Measurements from ENCODE around the gene WSCD2. TPM values are rescaled to one million over a fixed set of nuclear protein-coding genes. Genes with fewer than 3 reads are reported as not detected.

The WSCD2 gene
- total and polyA plus RNA-seq, 9 donors = under 0.01 to 2.6 (median 0.53) TPM; not detected in 1

DNA sequence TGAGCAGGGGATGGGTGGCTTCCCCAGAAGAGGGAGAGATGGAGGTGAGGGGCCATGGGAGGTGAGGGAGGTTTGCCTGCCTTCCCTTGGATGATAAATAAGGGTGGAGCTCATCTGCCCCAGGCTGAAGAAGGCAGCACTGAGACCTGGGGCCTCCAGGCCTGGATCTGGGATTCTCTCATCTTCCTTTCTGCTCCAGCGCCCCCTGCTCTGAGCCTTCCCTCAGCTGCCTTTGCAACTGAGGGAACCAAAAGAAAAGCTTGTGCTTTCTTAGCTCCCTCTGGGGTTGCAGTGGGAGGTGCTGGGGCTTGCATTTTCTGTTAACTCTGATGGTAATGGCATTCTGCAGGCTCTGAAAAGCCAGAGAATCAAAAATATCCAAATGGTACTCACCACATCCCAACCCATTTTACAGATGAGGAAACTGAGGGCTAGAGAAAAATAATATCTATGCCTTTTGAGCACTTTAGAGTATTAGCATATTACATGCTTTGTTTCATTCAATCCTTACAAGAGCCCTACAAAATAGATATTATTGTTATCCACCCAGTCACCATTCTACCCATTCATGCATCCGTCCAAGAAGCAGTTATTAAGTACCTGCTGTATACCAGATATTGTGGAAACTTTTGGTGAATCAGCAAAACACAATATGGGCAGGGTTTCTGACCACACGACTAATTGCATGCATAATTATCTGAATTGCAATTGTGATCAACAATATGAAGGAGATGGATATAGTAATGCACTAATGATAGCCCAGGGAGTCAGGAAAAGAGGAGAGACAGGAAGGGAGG is 102.2 kb downstream of the WSCD2 start:
- Histone ChIP-seq H3K27me3 (no peaks in the 10 kb centered on the region), H3K4me1 (ENCODE audit: insufficient read depth) (no peaks in the 10 kb centered on the region), H3K4me3 (no peak overlapping the region), H3K27ac (no peak overlapping the region), H3K36me3 (no peaks in the 10 kb centered on the region), H3K9me3 (no peaks in the 10 kb centered on the region)
- TF ChIP-seq, protein P1, sequence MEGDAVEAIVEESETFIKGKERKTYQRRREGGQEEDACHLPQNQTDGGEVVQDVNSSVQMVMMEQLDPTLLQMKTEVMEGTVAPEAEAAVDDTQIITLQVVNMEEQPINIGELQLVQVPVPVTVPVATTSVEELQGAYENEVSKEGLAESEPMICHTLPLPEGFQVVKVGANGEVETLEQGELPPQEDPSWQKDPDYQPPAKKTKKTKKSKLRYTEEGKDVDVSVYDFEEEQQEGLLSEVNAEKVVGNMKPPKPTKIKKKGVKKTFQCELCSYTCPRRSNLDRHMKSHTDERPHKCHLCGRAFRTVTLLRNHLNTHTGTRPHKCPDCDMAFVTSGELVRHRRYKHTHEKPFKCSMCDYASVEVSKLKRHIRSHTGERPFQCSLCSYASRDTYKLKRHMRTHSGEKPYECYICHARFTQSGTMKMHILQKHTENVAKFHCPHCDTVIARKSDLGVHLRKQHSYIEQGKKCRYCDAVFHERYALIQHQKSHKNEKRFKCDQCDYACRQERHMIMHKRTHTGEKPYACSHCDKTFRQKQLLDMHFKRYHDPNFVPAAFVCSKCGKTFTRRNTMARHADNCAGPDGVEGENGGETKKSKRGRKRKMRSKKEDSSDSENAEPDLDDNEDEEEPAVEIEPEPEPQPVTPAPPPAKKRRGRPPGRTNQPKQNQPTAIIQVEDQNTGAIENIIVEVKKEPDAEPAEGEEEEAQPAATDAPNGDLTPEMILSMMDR (IDR thresholded peaks at IDR 0.05) = no peak
- TF ChIP-seq EP300 (IDR thresholded peaks at IDR 0.05) (no peak), POLR2A (IDR thresholded peaks at IDR 0.05) (no peak)
- intact Hi-C loops (cut with DNase I) = no loop called here
- DNase-seq = no peak
- WGBS, 3 donors = 35 to 44% (median 39%) methylated on average over 3 of the region's 3 CpGs

DNA sequence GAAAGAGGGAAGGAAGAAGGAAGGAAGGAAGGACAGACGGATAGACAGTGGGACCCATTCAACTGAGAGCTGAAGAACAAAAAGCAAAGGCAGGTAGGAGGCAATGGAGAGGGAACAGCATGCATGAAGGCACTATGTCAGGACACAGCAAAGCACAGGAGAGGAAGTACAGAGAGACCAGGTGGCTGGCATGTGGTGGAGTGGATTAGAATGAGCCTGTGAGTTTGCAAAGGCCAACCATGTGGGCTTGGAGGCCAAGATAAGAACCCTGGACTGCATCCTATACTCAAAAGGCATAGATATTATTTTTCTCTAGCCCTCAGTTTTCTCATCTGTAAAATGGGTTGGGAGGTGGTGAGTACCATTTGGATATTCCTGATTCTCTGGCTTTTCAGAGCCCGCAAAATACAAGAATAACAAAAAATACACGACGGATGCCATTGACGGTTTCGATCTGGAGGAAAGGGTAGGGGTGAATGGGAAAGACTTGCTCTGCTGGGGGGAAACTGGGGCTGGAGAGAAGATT is 102.9 kb downstream of the WSCD2 start:
- WGBS, 3 donors = 86 to 89% (median 87%) methylated on average over 6 of the region's 6 CpGs
- TF ChIP-seq, protein P1 (IDR thresholded peaks at IDR 0.05) = no peak
- TF ChIP-seq EP300 (IDR thresholded peaks at IDR 0.05) (no peak), POLR2A (IDR thresholded peaks at IDR 0.05) (no peak)

DNA sequence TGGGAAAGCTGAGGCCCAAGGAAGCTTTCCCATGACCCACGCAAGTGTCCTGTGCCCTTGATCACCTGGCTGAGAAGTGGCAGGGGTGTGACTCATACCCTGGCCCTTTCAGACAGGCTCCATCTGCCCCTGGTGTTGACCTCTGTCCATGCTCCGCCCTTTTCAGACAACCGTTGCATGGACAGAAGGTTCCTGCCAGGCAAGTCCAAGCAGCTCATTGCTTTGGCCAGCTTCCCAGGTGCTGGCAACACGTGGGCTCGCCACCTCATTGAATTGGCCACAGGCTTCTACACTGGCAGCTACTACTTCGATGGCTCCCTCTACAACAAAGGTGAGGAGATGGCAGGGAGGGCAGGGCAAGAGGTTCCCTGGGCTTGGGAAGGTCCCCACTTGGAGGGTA is 103.5 kb downstream of the WSCD2 start:
- intact Hi-C loops (cut with DNase I) = no loop called here
- Histone ChIP-seq H3K27me3 (no peaks in the 10 kb centered on the region), H3K9me3 (no peaks in the 10 kb centered on the region), H3K4me1 (ENCODE audit: insufficient read depth) (no peaks in the 10 kb centered on the region), H3K36me3 (no peaks in the 10 kb centered on the region), H3K27ac (no peak overlapping the region), H3K4me3 (no peak overlapping the region)
- no peak for DNase-seq
- TF ChIP-seq, protein P1 (IDR thresholded peaks at IDR 0.05) = no peak
- TF ChIP-seq EP300 (IDR thresholded peaks at IDR 0.05) (no peak), POLR2A (IDR thresholded peaks at IDR 0.05) (no peak)
- 62 to 70% (median 67%) methylated on average over 6 of the region's 6 CpGs for WGBS, 3 donors

More for the DNA sequence above, 102.9 kb downstream of the WSCD2 start:
- Histone ChIP-seq H3K4me3 (no peak overlapping the region), H3K36me3 (no peaks in the 10 kb centered on the region), H3K4me1 (ENCODE audit: insufficient read depth) (no peaks in the 10 kb centered on the region), H3K27ac (no peak overlapping the region), H3K27me3 (no peaks in the 10 kb centered on the region), H3K9me3 (no peaks in the 10 kb centered on the region)
- intact Hi-C loops (cut with DNase I) = no loop called here
- no peak for DNase-seq

DNA sequence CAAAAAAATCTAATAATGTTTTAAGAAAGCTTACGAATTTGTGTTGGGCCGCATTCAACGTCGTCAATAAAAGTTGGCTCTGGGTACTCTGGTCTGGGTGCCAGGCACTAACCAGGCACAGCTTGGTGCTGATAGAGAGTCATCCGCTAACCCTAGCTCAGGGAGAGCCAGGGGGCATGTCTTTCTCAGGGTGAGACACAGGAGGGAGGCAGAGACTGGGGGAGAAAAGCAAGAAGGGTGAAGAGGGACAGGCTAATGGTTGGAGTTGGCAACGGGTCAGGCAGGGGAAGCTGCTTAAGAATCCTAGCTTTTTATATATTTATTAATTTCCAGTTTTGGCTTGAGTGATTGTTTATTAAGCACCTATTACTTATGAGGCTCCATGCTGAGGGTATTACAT is 105.1 kb downstream of the WSCD2 start:
- Histone ChIP-seq H3K36me3 (no peaks in the 10 kb centered on the region), H3K4me3 (no peak overlapping the region), H3K27ac (no peak overlapping the region), H3K9me3 (no peaks in the 10 kb centered on the region), H3K4me1 (ENCODE audit: insufficient read depth) (no peaks in the 10 kb centered on the region), H3K27me3 (no peaks in the 10 kb centered on the region)
- intact Hi-C loops (cut with DNase I) = no loop called here
- TF ChIP-seq, protein P1 (IDR thresholded peaks at IDR 0.05) = no peak
- TF ChIP-seq POLR2A (IDR thresholded peaks at IDR 0.05) (no peak), EP300 (IDR thresholded peaks at IDR 0.05) (no peak)
- 67 to 77% (median 69%) methylated on average over 6 of the region's 6 CpGs for WGBS, 3 donors
- no peak for DNase-seq

All from ovary (tissue), 9 donors.